ENCODE results near the gene OIT3.

Gene OIT3

GRCh38 chr10:72952642-72953158 lies 59.2 kb downstream of the OIT3 start:
- DNase-seq (ENCODE audit: low spot score) = no peak

DNA sequence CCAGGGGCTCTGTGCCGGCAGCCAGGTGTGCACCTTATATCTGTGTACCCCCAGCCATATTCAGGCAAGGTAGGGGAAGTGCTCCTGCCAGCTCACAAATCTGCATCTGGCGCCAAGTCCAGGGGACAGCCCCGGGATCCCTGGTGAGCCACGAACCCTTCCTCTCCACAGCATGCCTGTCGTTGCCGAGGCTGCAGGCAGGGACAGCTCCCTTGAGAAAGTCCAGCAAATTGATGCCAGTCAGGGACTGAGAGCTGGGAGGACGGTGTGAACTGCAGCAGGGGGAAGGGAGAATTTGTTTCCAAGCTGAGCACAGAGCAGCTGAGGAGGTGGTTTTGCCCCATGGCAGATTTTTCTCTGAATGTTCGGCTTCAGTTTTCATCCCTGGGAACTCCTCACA lies 60.1 kb downstream of the OIT3 start:
- no peak for DNase-seq (ENCODE audit: low spot score)

- no peak for DNase-seq (ENCODE audit: low spot score)
These were observed 60.7 kb downstream of the OIT3 start for GRCh38 chr10:72954230-72954595.

DNA sequence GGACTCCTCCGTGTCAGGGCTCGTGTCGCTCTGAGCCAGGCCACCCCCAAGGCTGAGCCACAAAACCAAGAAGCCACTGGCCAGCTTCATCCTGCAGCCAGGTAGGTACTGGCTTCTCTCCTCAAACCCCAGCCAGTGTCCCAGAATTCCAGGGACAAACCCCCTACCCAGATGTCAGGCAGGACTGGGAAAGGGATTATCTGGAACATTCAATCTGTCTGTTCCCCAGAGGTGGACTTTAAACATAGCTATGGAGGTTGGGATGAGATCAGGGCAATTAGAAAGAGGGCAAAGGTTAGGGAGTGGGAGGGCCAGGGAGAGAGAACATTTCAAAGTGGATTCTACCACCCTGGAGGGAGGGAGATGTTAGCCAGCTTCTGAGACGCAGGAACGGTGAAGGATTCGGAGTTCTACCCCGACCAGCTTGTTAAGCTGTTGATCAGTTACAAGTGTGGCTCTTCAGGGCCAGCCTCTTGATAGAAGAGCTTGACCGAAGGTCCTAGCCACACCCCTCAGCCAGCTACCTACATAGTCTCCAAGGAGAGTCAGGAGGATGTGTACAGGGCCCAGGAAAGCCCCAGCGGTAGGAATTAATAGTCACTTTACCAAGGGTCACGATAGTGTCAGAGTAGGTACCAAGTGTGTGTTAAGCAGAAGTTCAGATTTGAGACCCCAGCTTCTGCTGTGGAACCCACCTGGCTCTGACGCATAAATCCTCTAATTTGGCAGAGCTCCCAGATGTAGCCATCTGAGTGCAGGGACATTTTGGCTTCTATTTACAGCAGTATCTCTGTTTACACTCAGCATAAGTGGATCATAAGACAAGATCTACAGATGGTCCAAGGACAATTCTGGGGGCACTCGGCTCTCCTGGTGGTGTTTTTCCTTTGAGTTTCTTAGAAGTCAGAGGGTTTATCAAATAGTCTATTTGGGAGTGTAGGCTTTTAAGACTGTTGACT lies 61.3 kb downstream of the OIT3 start, which contains the start of gene PLA2G12B:
Gene PLA2G12B (minus strand): TSS at position 211 of the 959 bp plus-strand sequence. CDS start 121 bp downstream, at position 90.
- peak; percentile 34 for DNase-seq (ENCODE audit: low spot score)

DNA sequence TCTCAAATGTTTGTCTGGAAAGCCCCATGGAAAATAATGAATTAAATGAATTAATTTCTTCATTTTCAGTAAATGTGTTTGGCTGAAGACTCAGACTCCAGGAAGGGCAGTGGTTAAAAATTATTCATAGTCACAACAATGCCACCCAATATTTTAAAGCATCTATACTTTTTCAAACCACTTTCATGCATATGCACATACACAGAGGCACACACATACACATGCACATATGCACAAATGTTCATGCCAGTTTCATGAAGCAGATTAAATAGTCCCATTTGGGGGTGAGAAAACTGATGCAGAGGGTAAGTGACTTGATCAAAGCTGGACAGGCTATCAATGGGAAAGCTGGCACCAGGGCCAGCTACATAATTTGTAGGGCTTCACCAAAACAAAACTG lies 62.5 kb downstream of the OIT3 start:
- no peak for DNase-seq (ENCODE audit: low spot score)

GRCh38 chr10:72976886-72977285 lies 83.3 kb downstream of the OIT3 start:
- DNase-seq (ENCODE audit: low spot score) = no peak

GRCh38 chr10:72979709-72980108 lies 86.2 kb downstream of the OIT3 start:
- no peak for DNase-seq (ENCODE audit: low spot score)

DNA sequence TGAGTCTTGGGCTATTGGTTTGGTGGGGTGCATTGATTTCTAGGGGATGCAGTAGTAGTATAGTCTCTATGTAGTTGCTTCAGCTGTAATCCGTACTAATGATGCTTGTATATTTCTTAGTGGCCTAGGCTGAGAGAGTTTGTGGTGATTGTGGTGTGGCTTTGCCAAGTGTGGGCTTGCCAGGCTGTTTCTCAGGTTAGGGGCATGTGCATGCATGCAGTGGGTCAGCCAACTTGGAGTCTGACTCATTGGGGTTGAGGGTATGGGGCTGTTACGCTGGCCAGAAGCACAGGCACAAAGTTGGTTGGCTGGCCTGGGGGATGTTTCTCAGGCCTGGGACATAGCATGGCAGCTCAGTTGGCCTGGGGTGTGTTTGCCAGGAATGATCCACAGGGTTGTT lies 86.8 kb downstream of the OIT3 start:
- DNase-seq (ENCODE audit: low spot score) = no peak

DNA sequence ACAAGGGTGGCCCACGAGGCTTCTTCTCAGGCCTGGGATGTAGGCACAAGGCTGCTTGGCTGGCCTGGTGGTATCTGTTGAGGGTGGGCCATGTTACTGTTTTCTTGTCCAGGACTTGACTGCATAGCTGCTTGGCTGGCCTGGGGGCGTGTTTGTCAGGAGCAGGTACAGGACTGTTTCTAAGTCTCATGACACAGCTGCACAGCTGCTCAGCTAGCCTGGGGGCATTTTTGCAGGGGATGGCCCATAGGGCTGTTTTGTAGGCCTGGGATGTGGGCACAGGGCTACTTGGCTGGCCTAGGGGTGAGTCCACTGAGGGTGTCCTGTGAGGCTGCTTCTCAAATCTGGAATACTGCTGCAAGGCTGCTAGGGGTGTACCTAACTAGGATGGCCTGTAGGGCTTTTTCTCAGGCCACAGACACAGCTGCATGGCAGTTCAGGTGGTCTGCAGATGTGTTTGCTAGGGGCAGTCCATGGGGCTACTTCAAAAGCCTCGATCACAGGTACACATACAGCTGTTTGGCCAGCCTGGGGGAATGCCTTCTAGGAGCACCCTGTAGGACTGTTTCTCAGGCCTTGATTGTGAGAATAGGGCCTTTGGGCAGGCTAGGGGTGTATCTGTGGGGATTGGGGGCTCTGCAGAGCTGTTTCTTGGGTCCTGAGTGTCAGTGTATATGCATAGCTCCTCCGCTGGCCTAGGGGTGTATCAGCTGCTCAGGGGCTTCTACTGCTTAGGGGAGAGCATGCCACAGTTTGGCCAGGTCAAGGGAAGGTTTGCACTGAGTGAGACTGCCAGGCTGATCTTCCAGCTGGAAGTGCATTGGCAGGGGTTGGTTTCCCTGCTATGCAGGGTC lies 87.7 kb downstream of the OIT3 start:
- no peak for DNase-seq (ENCODE audit: low spot score)

DNA sequence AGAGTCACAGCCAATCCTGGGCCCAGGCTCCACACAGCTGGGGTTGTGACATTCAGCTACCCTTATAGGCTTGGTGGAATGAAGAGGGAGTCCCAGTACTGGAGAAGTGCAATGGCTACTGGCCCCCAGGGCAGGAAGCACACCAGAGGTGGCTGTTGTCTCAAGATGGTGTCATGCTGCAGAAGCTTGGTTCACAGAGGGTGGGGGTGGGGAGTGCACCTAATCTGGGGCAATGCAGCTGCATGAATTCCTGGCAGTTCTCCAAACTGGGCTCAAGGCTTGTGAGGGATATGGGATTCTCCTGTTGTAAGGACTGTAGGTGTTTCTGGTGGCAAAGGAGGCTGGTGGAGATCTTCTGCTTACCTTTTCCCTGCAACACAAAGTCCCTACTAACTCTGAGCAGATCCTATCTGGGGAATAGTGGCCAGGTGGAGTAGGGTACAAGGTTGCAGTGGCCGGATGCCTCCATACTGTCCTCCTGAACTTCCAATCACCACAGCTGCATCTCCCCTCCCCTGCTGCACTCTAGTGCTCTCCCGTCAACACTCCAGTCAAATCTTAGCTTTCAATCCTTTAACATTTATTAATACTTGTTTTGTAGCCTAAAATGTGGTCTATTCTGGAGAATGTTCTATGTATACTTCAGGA lies 88.5 kb downstream of the OIT3 start:
- no peak for DNase-seq (ENCODE audit: low spot score)

Measured in D341Med (cell line).